Astrocyte of the cerebellum (primary cell): ENCODE results near the gene CDK5.

ENCODE experiments used
- DNase-seq: peaks from one replicate; pipeline ENCODE4 v3.0.0-alpha.2; 2011; ENCODE audit warnings: low read depth
- H3K4me3 ChIP-seq: 2 replicates; pipeline ENCODE4 v1.5.1; 2011; ENCODE audit warnings: mild to moderate bottlenecking, low read depth, low read length, moderate library complexity
- CTCF ChIP-seq: IDR thresholded peaks from 2 replicates; pipeline ENCODE4 v1.5.1; 2012; ENCODE audit warnings: low read length, low read depth, moderate library complexity, mild to moderate bottlenecking; ENCODE audit errors: missing control alignments
- in situ Hi-C: cut with HindIII; loops from 2 replicates; pipeline ENCODE4 v1.10.0; 2017; ENCODE audit warnings: low sequenced_read_pairs

The CDK5 gene

GRCh38 chr7:151058781-151059366, 1.2 kb upstream of the CDK5 start:
- in situ Hi-C loops, result no loop called here
- DNase-seq, result no peak
- peak overlapping the region; percentile 84 for H3K4me3 ChIP-seq
- TF ChIP-seq CTCF, result no peak

- in situ Hi-C loops, result no loop called here
- TF ChIP-seq CTCF, result no peak
- DNase-seq, result peak; percentile 99
- peak overlapping the region; percentile 66 for H3K4me3 ChIP-seq
Observed at GRCh38 chr7:151057989-151058780, 488 bp upstream of the CDK5 start.

GRCh38 chr7:151056666-151057505, 811 bp downstream of the CDK5 start:
- in situ Hi-C loops, result no loop called here
- no peak for TF ChIP-seq CTCF

GRCh38 chr7:151056283-151056665, 1.4 kb downstream of the CDK5 start:
- in situ Hi-C loops, result no loop called here
- TF ChIP-seq CTCF, result no peak
- no peak for DNase-seq
- no peak overlapping the region for H3K4me3 ChIP-seq

More at GRCh38 chr7:151056666-151057505, 811 bp downstream of the CDK5 start:
- H3K4me3 ChIP-seq, result peak overlapping the region; percentile 66
- DNase-seq, result no peak

GRCh38 chr7:151053751-151054150, 3.9 kb downstream of the CDK5 start:
- no peak for TF ChIP-seq CTCF
- in situ Hi-C loops, result no loop called here

GRCh38 chr7:151053096-151053495, 4.6 kb downstream of the CDK5 start:
- in situ Hi-C loops, result no loop called here
- DNase-seq, result no peak
- H3K4me3 ChIP-seq, result no peak overlapping the region
- no peak for TF ChIP-seq CTCF

More at GRCh38 chr7:151053751-151054150, 3.9 kb downstream of the CDK5 start:
- DNase-seq, result no peak
- H3K4me3 ChIP-seq, result no peak overlapping the region
